NCI-H774 (cell line): Measurements from ENCODE around the gene FRMD1.

ENCODE experiments used
- DNase-seq: peaks from one replicate; lab custom pipeline; 2025; lab: John Stamatoyannopoulos, UW

The FRMD1 gene

DNA sequence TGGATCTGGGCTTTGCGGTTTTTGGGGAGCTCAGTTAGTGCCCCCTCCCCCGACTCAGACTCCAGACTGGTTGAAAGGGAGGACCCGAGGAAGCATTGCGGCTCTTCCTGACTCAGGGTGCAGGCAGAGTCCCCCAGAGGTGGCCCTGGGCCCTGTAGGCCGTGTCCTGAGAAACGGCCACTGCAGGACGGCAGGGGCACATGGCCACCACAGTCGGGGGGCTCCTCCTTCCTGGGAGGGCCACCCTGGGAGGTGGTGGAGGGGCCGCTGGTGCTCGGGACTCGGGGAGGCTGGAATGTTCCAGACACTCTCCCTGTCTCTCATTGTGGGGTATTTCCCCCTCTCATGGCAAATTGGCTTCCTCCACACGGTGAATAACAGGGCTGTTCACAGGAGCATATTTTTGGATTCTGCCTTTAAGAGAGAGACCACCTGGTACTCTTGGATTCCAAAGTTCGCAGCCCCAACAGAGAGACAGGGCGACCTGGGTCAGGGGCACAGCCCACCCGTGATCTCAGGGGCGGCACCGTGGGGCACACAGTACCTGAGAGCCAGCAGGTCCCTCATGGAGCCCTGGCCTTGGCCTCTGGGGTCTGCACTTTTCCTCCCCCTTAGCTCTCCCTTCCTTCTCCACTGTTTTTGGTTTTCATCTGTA is 35.7 kb downstream of the FRMD1 start:
- no peak for DNase-seq

DNA sequence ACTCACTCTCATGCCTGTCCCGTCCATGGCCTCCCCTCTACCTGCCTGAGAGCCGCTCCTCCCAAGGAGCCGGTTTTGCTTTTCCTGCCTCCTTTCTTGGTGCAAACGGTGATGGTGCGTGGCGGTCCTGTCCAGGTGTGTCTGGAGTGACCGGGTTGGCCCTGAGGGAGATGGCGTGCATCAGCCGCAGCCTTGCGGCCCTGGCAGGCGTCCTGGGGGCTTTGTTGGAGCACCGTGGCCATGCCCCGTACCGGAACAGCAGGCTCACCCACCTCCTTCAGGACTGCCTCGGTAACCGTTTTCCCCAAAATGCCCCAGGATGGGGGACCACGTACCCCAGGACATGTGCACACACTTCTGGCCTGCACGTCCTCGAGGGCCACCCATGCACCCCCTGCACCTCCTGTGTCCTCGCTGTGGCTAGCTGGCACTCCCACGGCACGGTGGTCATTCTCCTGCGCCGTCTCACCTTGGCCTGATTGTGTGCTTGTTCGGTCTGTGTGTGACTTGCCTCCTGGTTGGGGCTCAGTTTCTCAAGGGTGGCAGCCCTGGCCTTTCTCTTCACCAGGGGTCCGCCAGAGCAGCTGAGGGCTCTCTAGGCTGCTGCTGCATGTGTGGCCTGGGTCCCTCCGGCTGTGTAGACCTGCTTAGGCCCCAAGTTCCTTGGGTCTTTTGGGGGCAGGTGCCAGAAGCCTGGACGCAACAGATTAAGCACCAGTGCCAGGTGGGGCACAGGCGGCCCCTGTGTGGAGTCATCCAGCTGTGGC is 36.4 kb downstream of the FRMD1 start:
- DNase-seq = no peak

DNA sequence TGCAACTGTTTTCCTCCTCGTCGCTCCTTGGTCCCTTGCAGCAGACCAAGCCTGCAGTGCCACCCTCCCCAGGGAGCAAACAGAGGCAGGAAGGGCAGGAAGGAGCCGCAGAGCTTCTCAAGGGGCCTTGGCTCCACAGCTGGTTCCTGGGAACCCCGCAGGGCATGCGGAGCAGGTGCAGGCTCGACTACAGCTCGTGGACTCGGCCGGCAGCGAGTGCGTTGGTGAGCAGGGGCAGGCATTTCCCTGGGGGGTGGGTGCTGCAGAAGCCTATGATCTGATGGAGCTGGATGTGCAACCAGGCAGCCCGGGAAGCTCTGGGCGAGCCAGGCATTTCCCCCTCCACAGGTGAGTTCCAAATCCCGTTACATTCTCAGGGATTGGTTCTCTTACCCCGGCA is 37.1 kb downstream of the FRMD1 start:
- DNase-seq = no peak

DNA sequence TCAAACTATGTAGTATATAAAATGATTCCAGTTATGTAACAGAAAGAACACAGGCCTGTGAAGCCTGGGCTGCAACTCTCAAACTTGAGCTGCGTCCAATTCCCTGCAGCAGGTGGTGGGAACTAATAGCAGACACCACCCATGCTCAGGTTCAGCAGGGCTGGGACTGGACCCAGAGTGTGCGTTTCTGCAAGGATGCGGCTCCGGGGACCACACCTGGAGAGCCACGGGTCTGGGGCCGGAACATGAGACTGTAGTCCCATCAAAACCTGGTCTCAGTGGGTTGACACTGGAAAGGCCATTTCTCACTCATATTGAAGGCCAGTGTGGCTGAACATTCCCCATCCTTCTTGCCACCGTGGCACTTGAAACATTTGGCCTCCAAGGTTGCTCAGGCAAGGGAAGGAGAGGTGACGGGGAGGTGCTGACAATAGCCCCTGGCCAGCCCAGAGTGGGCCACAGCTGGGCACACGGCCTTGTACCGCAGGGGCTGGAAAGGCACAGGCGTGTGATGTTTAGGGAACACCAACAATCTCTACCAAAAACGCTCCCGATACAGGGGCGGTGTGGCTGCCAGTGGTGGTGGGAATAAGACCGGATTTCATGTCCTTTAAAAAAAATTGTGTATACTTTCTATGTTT is 38.0 kb downstream of the FRMD1 start:
- no peak for DNase-seq

DNA sequence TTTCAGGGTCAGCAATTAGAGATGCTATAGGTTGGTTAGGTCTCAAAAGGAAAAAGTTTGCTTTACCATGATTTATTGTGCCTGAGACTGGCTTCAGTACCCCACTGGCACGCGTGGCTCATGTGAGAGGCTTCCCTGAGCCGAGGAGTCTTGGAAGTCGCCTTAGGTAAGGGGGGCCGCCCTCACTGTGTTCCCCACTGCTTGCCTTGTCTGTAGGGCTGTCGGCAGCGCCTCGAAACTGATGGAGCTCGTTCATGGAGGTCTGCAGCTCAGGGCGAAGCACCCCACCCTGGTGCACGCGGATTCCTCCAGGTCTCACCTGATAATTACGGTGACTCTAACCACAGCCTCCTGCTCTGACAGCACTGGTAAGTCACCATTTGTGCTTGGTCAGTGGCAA is 39.2 kb downstream of the FRMD1 start:
- no peak for DNase-seq

DNA sequence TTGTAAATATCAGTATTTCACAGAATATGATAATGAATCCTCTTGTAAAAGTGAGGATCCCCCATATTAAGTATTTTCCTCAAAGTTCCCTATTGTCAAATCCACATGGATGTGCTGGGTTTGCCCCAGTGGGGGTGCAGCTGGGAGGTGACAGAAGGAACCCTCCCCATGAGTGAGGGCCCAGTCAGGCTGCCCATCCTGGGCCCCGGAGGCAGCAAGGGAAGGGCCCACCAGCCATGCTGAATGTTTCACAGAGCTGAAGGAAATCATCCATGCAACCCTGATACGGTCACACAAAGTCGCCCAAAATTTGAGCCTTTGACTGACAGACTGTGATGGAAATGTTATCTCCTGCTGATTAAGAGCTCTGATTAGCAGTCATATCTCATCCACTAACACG is 39.7 kb downstream of the FRMD1 start:
- DNase-seq = no peak

DNA sequence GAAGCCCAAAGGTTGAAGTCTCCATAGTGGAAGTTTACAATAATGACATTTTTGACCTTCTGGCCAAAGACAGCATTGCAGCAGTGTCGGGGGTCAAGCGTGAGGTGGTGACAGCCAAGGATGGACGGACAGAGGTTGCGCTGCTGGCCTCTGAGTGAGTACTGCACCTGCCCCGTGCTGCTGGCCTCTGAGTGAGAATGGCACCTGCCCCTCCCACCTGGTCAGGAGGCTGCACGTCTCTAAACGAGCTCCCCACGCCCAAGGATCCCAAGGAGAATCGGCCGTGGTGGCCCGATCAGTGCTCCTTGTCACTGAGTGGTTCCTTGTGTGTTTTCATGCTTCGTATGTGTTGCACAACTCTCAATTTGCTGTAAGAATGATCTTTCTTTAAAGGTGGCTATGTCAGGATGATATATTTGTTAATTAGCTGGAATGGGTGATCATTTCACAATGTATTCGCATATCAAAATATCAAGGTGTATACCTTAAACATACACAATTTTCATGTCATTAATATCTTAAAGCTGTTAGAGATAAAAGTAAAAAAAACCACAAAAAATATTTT is 40.4 kb downstream of the FRMD1 start:
- DNase-seq = no peak

DNA sequence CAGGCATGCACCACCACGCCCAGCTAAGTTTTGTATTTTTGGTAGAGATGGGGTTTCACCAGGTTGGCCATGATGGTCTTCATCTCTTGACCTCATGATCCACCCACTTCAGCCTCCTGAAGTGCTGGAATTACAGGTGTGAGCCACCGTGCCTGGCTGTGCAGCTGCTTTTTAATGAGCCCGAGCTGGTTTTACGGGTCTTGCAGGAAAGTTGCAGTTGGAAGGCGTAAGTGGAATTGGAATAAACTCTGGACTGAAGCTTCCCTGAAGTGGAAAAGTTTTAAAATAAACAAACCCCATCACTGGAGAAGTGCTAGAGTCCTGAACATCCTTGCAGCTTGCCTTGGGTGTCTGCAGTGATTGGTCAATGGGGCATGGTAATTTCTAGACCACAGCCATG is 41.2 kb downstream of the FRMD1 start:
- DNase-seq = no peak

DNA sequence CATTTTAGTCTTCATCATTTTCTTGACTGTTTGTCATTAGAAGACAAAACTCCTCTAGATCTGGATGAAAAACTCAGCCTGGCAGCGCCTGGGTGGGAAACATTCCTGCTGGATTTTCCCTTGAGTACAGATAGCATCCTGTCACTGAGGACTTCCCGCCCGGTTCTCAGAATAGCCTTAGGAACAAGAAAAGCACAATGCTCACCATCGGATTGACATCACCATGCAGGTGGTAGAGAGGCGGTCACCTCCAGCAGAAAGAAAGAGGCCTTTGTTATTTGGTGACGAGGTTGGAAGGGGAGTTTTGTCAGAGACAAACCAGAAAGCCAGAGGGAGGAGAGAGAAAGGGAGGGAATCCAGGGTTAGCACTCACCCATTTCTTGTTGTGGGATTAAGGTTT is 41.8 kb downstream of the FRMD1 start:
- no peak for DNase-seq

DNA sequence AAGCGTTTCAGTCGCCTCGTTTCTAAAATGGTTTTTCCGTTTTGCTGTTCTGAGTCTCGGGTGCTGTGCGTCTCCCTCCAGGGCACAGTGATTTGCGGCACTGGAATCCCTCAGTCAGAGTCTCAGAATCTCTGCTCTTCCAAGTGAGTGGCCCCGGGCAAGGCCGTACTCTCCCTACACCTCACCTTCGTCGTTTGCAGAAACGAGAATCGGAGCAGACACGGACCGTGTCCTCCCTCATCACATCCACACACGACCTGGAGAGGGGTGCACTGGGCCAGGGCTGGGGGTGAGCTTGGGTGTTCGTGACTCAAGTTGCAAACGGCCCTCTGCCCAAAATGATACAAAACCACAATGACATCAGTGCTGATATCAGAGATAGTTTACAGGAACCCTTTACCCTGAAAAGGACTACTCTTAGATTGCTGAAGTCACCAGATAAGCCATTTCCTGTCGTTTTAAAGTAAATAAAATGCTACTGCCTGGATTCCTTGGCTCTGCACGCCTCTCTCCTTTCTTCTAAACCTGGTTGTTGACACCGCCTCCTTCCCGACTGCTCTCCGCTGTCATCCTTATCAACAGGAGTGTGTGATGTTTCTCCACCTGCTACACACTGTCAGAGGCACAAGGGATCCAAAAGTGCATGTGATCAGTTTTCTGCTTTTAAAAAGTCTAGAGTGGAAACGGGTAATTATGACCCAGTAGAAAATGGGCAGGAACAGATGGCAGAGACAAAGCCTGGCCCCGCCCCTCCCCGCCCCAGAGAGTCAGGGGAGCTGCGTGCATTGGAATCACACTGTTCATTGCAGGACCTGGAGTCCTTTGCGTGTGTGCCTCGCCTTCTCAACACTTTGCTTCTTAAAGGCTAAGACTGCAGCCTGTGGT is 43.1 kb downstream of the FRMD1 start:
- DNase-seq = peak; percentile 61

DNA sequence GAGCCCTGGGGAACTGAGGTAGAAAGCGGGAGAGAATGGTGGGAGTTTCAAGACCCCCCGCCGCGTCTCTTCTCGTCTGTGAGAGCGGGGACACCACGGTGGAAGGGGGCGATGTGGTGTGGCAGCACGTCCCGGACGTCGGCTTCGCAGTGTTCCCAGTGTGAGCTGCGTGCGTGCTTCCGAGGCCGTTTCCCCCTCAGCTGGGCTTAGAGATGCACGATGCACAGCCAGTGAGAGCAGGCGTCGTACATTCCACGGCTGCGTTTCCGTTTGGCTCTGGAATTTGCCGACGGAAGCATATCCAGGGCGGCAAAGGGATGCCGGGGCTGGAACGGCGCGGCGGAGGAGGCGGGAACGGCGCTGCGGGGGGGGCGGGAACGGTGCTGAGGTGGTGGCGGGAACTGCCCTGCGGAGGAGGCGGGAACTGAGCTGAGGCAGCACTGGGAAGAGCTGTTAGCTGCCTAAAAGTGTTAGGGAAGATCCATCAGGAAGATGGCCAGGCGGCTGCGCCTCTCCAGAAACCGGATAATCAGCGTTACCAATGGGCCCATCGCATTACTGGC is 43.8 kb downstream of the FRMD1 start:
- DNase-seq = peak; percentile 78

DNA sequence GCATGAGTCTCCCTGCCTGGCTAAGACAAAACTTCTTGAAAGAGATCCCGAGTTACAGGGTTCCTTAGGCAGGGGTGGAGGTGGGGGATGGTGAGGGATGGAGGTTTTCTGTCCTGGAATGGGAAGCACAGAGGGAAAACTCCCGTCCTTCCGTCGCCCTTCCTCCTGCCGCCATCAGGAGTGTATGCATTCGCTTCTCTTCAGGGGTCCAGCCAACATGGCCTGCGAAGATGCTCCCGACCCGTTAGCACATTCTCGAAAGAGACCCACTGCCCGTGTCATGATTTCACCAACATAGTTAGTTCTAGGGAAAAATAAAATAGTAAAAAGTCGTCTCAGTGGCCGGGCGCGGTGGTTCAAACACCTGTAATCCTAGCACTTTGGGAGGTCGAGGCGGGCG is 44.5 kb downstream of the FRMD1 start:
- DNase-seq = no peak

DNA sequence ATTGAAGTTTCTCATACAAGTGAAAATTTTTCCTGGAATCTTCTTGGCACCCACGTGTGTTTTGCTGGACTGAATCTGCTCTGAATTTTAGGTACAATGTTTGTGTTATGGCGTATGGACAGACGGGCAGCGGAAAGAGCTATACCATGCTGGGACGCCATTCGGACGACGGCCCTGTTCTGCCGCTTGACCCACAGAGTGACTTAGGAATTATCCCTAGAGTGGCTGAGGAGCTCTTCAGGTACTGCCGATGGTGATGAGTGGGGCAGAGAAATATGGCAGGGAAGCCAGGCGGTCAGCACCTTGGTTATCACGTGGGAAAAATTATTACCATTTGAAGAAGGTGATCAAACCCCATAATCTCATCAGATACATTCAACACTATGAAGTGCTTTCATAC is 45.2 kb downstream of the FRMD1 start:
- no peak for DNase-seq

DNA sequence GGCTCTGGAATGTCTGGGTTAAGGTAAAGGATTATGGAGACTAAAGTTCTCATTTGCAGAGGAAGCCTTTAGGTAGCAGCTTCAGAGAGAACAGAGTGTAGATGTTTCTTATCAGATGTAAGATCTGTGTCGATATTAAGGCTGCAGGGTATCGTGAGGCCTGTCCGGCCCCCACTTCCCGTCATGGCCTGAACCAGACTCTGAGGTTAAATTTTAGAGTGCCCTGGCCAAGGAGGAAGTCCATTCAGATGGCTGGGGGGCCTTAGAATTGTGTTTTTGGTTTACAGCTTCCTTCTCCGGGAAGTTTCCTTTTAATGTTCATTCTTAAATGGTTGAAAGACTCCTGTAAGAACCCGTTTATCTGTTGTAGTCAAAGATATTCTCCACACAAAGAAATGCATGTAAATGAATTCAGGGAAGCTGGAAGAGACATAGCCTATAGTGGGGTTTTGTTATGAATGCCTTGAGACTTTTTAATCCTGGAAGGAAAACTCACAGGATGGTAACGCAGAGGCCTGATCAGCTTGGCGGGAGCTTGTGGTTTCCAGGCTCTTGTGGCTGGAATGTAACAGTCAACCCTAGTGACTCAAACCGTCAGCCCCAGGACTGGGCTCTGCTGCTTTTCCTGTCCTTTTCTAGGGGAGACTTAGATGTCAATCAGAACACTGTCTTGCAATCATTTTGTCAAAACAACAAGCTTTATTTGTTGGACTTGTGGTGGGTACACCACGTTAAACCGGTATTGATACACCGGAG is 46.8 kb downstream of the FRMD1 start:
- DNase-seq = no peak

DNA sequence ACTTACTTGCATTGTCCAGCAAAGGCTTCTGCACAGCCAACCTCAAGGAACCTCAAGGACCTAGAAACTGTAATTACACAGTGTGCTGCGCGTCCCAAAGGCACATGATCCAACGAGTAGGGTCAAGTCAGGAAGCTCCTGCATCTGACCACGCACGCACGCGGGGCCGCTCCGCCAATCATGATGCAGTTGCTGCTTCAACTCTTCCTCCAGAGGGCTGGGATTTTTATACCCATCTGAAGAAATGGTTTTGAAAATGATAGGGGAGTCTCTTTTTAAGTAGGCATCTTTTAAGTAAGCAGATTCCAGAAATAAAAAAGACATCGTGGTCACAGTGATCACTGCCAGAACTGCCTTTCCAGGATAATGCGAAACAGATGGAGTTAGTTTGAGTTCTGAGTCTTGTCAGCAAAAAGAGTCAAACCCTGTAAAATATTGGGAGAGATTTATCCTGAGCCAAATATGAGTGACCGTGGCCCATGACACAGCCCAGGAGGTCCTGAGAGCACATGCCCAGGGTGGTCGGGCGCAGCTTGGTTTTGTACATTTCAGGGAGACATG is 47.5 kb downstream of the FRMD1 start:
- DNase-seq = no peak

DNA sequence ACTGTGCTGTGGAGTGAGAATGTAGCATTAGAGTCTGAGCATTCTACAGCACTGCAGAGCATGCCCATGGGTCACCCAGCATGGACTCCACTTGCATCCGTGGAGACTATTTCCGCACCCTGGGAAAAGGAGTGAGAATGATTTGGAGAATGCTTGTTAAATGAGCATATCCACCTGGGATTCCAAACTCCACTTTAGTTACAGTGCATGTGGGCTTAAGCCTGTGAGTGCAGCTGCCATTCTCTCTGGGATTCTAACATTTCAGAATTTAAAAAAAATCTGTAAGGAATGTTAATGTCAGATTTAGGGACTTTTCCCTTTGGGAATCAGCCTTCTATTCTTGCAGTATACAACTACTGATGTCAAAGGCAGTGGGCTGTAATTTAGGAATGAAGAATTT is 48.1 kb downstream of the FRMD1 start:
- no peak for DNase-seq

DNA sequence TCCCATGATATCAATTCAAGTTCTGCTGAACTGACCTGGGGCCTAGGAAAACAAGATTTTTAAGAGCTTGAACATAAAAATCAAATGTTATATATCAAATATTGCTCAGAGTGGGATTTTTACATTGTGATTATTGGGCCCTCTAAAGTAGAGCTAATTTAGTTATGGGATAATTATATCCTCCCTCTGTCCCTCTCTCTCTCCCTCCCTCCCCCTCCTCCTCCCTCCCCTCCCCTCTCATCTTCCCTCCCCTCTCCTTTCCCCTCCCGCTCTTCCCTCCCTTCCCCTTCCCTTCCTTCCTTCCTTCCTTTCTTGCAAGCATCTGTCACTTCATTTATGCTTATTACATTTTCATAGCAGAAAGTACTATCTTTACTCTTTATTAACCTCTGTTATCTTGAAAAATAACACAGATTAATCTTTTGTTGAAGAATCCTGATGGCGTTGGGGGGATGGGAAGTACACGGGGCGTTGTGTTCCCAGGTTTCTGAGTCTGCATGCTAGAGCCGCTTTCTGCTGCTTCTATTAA is 48.7 kb downstream of the FRMD1 start:
- no peak for DNase-seq

DNA sequence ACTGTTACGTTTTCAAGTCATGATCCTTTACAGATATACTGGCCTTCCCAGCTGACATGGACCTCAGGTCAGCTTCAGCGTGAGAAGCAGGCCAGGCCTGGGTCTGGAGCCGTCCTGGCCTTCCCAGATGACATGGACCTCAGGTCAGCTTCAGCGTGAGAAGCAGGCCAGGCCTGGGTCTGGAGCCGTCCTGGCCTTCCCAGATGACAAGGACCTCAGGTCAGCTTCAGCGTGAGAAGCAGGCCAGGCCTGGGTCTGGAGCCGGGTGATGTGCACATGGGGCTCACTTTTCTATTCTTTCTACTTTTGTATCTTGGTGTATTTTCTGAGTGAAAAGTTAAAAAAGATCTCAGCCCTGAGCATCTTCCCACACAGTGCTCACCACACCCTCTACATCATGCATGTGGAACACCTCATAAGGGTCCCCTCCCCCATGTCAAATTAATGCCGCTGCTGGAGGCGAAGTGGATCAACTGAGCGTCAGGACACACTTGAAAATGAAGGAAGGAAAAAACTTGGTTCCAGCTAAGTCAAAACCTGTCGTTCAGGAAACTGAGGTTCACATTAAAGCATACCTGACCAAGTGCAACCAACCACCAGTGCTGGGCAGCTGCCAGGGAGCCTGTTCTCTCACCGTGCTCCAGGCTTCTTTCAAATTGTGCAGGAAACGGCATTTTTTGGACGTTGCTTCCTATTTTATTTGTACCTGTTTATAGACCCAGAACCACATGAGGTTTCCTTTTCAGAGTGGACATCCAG is 49.4 kb downstream of the FRMD1 start:
- no peak for DNase-seq

DNA sequence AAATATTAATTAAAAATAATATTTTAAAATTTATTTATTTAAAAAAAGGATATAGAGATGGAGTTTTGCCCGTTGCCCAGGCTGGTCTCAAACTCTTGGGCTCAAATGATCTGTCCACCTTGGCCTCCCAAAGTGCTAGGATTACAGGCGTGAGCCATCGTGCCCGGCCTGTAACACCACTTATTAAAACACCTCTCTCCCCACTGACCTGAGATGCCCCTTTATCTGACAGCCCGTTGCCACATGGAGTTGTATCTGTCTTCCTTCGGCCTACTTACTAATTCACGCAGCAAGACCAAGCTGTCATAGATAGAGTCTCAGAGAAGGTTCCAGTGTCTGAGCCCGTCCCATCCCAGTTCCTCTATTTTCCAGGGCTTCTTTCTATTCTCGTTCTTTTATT is 50.8 kb downstream of the FRMD1 start:
- no peak for DNase-seq

DNA sequence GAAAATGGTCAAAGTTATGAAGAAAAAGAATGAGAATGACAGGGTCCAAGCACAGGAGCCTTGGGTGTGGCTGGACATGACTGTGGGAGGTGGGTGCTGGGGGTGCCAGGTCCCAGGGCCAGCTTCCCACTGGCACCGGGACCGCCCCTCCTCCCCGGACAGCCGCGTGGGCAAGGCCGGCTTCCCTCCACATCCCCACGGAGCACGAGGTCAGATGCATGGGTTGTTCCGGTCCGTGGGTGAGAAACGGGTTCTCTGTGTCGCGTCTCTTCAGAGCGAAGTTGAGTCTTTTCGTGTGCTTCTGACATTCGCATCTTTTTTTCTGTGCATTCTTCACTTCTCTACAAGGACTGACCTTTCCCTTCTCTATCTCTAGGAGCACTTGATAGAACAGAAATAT is 51.5 kb downstream of the FRMD1 start:
- no peak for DNase-seq
